A549 (cell line): ENCODE data around the gene ESPN. TPM values are rescaled to one million over a fixed set of nuclear protein-coding genes. Genes with fewer than 3 reads are reported as not detected.
A peak's percentile ranks its signal among the peaks of the same experiment; 100 is the strongest.
"Not testable (repeated sequence)": the region's sequence is repeated elsewhere in the genome, so short reads cannot be mapped to it uniquely, and the experiment has no call there.

Experiments used
- ATAC-seq, 2 experiments: fragments of 200-7000 bp in 1 of 2; fragments of >200 bp in 1 of 2; cut with Nextera tagmentation in 1 of 2; cut with Tn5 transposase in 1 of 2; 3 replicates each; pipeline versions ENCODE4 v1.8.0 to v1.9.1; 2018 to 2020; ENCODE audit warnings: mild to moderate bottlenecking in 1 of 2, moderate library complexity in 1 of 2
- CTCF ChIA-PET: fragments of 300-600 bp; sonication (Branson Sonifier 250); formaldehyde crosslinking; extraction: SDS; loops from one replicate; lab custom pipeline; 2021; ENCODE audit warnings: antibody characterized with exemption, inconsistent platforms; lab: Yijun Ruan, JAX
- POLR2A ChIA-PET: fragments of 350-600 bp; formaldehyde crosslinking; extraction: SDS; loops from one replicate; lab custom pipeline; 2021; ENCODE audit warnings: antibody characterized with exemption, inconsistent platforms; lab: Yijun Ruan, JAX
- DNase-seq, 2 experiments: peaks; one replicate each; pipeline versions ENCODE4 v3.0.0 to v3.0.0-alpha.2; 2011 to 2016; ENCODE audit warnings: low read depth in 1 of 2, low spot score in 1 of 2
- FAIRE-seq: peaks from 2 replicates; lab custom pipeline; 2011; peaks lifted over from hg19 to GRCh38; lab: Jason Lieb, UNC
- H3K27ac ChIP-seq, 2 experiments: fragments of >200 bp; sonication (Bioruptor Twin); formaldehyde crosslinking; 3 replicates each; pipeline ENCODE4 v1.5.1; 2016 to 2017
- H3K4me1 ChIP-seq: fragments of >200 bp; sonication (Bioruptor Twin); formaldehyde crosslinking; 3 replicates; pipeline ENCODE4 v1.6.1; 2016
- H3K4me2 ChIP-seq: fragments of >200 bp; sonication (Bioruptor Twin); formaldehyde crosslinking; 3 replicates; pipeline ENCODE4 v1.6.1; 2016
- H3K4me3 ChIP-seq: fragments of >200 bp; sonication (Bioruptor Twin); formaldehyde crosslinking; 3 replicates; pipeline ENCODE4 v1.5.1; 2016
- H3K9me3 ChIP-seq: fragments of >200 bp; sonication (Bioruptor Twin); formaldehyde crosslinking; 3 replicates; pipeline ENCODE4 v1.6.1; 2016
- BCL3 ChIP-seq: fragments of >200 bp; sonication (Bioruptor Twin); formaldehyde crosslinking; IDR thresholded peaks from 3 replicates; pipeline ENCODE4 v1.6.1; 2016
- BHLHE40 ChIP-seq: IDR thresholded peaks from 2 replicates; pipeline ENCODE4 v1.6.1; 2012; ENCODE audit warnings: low read depth, low read length, inconsistent platforms
- CBX2 ChIP-seq: fragments of 200-600 bp; sonication (generic); IDR thresholded peaks from 2 replicates; pipeline ENCODE4 v1.6.1; 2016; ENCODE audit warnings: low read depth, mild to moderate bottlenecking, borderline replicate concordance
- CBX8 ChIP-seq: fragments of 200-600 bp; sonication (generic); IDR thresholded peaks from 2 replicates; pipeline ENCODE4 v1.6.1; 2016
- CEBPB ChIP-seq, 2 experiments: fragments of >200 bp in 1 of 2; sonication (Bioruptor Twin) in 1 of 2; formaldehyde crosslinking in 1 of 2; IDR thresholded peaks; 2 replicates each; pipeline ENCODE4 v1.6.1; 2012 to 2016
- CTCF ChIP-seq: fragments of >200 bp; sonication (Bioruptor Twin); formaldehyde crosslinking; IDR thresholded peaks from 3 replicates; pipeline ENCODE4 v1.5.1; 2016
- EHMT2 ChIP-seq: fragments of 200-600 bp; sonication (generic); IDR thresholded peaks from 2 replicates; pipeline ENCODE4 v1.6.1; 2016; ENCODE audit warnings: antibody characterized with exemption, low read depth, mild to moderate bottlenecking, moderate library complexity
- ESRRA ChIP-seq: fragments of 150-350 bp; IDR thresholded peaks from 2 replicates; pipeline ENCODE4 v1.6.1; 2014; ENCODE audit warnings: mild to moderate bottlenecking, low read length, borderline replicate concordance
- FOSL2 ChIP-seq, 2 experiments: fragments of 450-650 bp in 1 of 2; fragments of >200 bp in 1 of 2; sonication (Bioruptor Twin) in 1 of 2; formaldehyde crosslinking; IDR thresholded peaks; 2 replicates each; pipeline versions ENCODE4 v1.5.0 to v1.6.1; 2016 to 2020; ENCODE audit warnings: mild to moderate bottlenecking in 1 of 2, moderate library complexity in 1 of 2
- GATA3 ChIP-seq: IDR thresholded peaks from 2 replicates; pipeline ENCODE4 v1.6.1; 2012; ENCODE audit warnings: borderline replicate concordance
- HEYL ChIP-seq: fragments of 250-450 bp; sonication (Bioruptor Pico); IDR thresholded peaks from 2 replicates; pipeline ENCODE4 v1.8.0; 2021; ENCODE audit warnings: mild to moderate bottlenecking, moderate library complexity
- HOXB13 ChIP-seq: fragments of 250-450 bp; sonication (Bioruptor Pico); IDR thresholded peaks from 2 replicates; pipeline ENCODE4 v1.5.0; 2020; ENCODE audit warnings: low read depth, mild to moderate bottlenecking, moderate library complexity
- JUN ChIP-seq, 2 experiments: fragments of >200 bp; sonication (Bioruptor Twin); formaldehyde crosslinking; IDR thresholded peaks; 2 replicates in 1 of 2; 3 replicates in 1 of 2; pipeline ENCODE4 v1.6.1; 2016 to 2017
- KDM5A ChIP-seq: fragments of 200-600 bp; sonication (generic); IDR thresholded peaks from 2 replicates; pipeline ENCODE4 v1.6.1; 2016; ENCODE audit warnings: antibody characterized with exemption, mild to moderate bottlenecking
- MAFK ChIP-seq: fragments of 450-650 bp; IDR thresholded peaks from 2 replicates; pipeline ENCODE4 v1.6.1; 2014; ENCODE audit not compliant: partially characterized antibody
- MAX ChIP-seq: IDR thresholded peaks from 2 replicates; pipeline ENCODE4 v1.6.1; 2012
- MAZ ChIP-seq: fragments of 150-350 bp; IDR thresholded peaks from 2 replicates; pipeline ENCODE4 v1.6.1; 2014; ENCODE audit warnings: antibody characterized with exemption, low read depth, low read length, borderline replicate concordance
- NR3C1 ChIP-seq: fragments of >200 bp; sonication (Bioruptor Twin); formaldehyde crosslinking; IDR thresholded peaks from 3 replicates; pipeline ENCODE4 v1.6.1; 2017
- PBX3 ChIP-seq: IDR thresholded peaks from 2 replicates; pipeline ENCODE4 v1.6.1; 2012
- RAD21 ChIP-seq, 2 experiments: fragments of >200 bp in 1 of 2; sonication (Bioruptor Twin) in 1 of 2; formaldehyde crosslinking in 1 of 2; IDR thresholded peaks in 1 of 2; conservative IDR thresholded peaks in 1 of 2; 2 replicates in 1 of 2; 3 replicates in 1 of 2; pipeline ENCODE4 v1.6.1; 2012 to 2018; ENCODE audit warnings: inconsistent platforms in 1 of 2
- USF2 ChIP-seq: fragments of 450-650 bp; IDR thresholded peaks from 2 replicates; pipeline ENCODE4 v1.6.1; 2014; ENCODE audit warnings: antibody characterized with exemption
- ZC3H11A ChIP-seq: fragments of 450-650 bp; IDR thresholded peaks from 2 replicates; pipeline ENCODE4 v1.6.1; 2014; ENCODE audit warnings: antibody characterized with exemption, mild to moderate bottlenecking
- ZFP36 ChIP-seq: fragments of 450-650 bp; IDR thresholded peaks from 2 replicates; pipeline ENCODE4 v1.6.1; 2014; ENCODE audit warnings: borderline replicate concordance; ENCODE audit not compliant: partially characterized antibody
- WGBS: methylation state at CpG from one replicate; pipeline ENCODE4 v1.1.6; 2017; ENCODE audit errors: missing lambda C conversion rate; 5-methylcytosine and 5-hydroxymethylcytosine counted together
- polyA plus RNA-seq, 4 experiments: library from polyadenylated mRNA; depleted of rRNA in 3 of 4; stranded (reverse); fragments of >200 nt; fragmentation: RNase III in 1 of 4; extraction: RNeasy Plus Mini Kit Qiagen cat#74134 plus additional on column Dnase treatment in 1 of 4; gene quantifications; 2 replicates in 3 of 4; 3 replicates in 1 of 4; pipeline ENCODE4 v1.2.3, GENCODE V29; 2011 to 2017

Gene ESPN
- polyA plus RNA-seq, 2 of the 4 experiments (the other 2 are of a cell fraction), result 0.22 to 0.28 TPM

GRCh38 chr1:6491480-6491962 is 66.9 kb downstream of the ESPN start, which contains the start of gene PLEKHG5:
Gene PLEKHG5, minus strand, starts transcription at chr1:6491667. Its CDS starts 14,096 bp downstream, at chr1:6477571.
- peaks cover 28% of the 10 kb centered on the region for H3K4me1 ChIP-seq
- DNase-seq, result peak in 1 of 2 experiments; percentile 51

GRCh38 chr1:6491966-6492365 is 67.4 kb downstream of the ESPN start:
- CTCF ChIA-PET, result interaction anchor here (0.7 to 4.6 kb wide), 5 partner anchors 10 to 19 kb away, joined by 3 to 54 read pairs (median 12); no protein-coding TSS in a partner anchor

More at GRCh38 chr1:6491480-6491962, 66.9 kb downstream of the ESPN start, which contains the start of gene PLEKHG5:
- POLR2A ChIA-PET, result interaction anchor here (0.6 kb wide), 1 partner anchor 122 kb away, joined by 3 read pairs; the partner anchor contains the start of gene PHF13
- Histone ChIP-seq H3K27ac (peak within 1 kb of the TSS; percentile 99), H3K9me3 (no peaks in the 10 kb centered on the region), H3K4me3 (peak within 1 kb of the TSS; percentile 94), H3K4me2 (peak within 1 kb of the TSS; percentile 100)
- CTCF ChIA-PET, result interaction anchor here (1.1 to 4.6 kb wide), 8 partner anchors 10 to 116 kb away, joined by 3 to 54 read pairs (median 6); partner anchors contain the start of genes NOL9 and TAS1R1
- TF ChIP-seq MAFK (no peak), FOSL2 (IDR thresholded peaks at IDR 0.05) (no peak), FOSL2 (CRISPR knock-in tag; IDR thresholded peaks at IDR 0.05) (0 out of 2 replicates have a peak, but pooled peaks have one; percentile 27), CEBPB (IDR thresholded peaks at IDR 0.05) (no peak), MAX (0 out of 2 replicates have a peak, but pooled peaks have one; percentile 24), BCL3 (no peak)
- FAIRE-seq (no peak), ATAC-seq (peak; percentile 23 to 27; a peak in 4 of 6 replicates)
- 20% methylated on average over 6 of the region's 6 CpGs for WGBS

GRCh38 chr1:6493834-6494223 is 69.3 kb downstream of the ESPN start:
- H3K4me2 ChIP-seq, DNase-seq, ATAC-seq, H3K4me3 ChIP-seq, H3K27ac ChIP-seq, H3K9me3 ChIP-seq, POLR2A ChIA-PET, FAIRE-seq: not testable (repeated sequence)
- WGBS, result 88% methylated on average over 4 of the region's 4 CpGs
- CTCF ChIA-PET, result interaction anchor here (1.0 to 4.5 kb wide), 3 partner anchors 13 to 248 kb away, joined by 3 to 26 read pairs (median 4); no protein-coding TSS in a partner anchor
- peaks cover 30% of the 10 kb centered on the region for H3K4me1 ChIP-seq

More at GRCh38 chr1:6491966-6492365, 67.4 kb downstream of the ESPN start:
- POLR2A ChIA-PET, result interaction anchor here (0.6 kb wide), 1 partner anchor 122 kb away, joined by 3 read pairs; the partner anchor contains the start of gene PHF13
- peak overlapping the region; percentile 100 for H3K4me2 ChIP-seq
- no peak for ATAC-seq
- H3K27ac ChIP-seq, result peak overlapping the region; percentile 99; a peak in 5 of 6 replicates
- WGBS, result 92% methylated on average over 6 of the region's 10 CpGs
- no peaks in the 10 kb centered on the region for H3K9me3 ChIP-seq
- FAIRE-seq, result no peak
- TF ChIP-seq PBX3, result no peak
- no peak for TF ChIP-seq USF2
- TF ChIP-seq BHLHE40, result no peak
- TF ChIP-seq ZC3H11A, result no peak
- TF ChIP-seq HOXB13, result no peak
- no peak for TF ChIP-seq CBX2
- TF ChIP-seq ZFP36, result no peak
- no peak for TF ChIP-seq KDM5A
- no peak for TF ChIP-seq MAZ
- no peak for TF ChIP-seq EHMT2
- TF ChIP-seq RAD21 (conservative IDR thresholded peaks at IDR 0.05 in 1 of 2, IDR thresholded peaks at IDR 0.05 in 1 of 2), result no peak
- TF ChIP-seq MAX, result no peak
- no peak for TF ChIP-seq HEYL
- TF ChIP-seq ESRRA, result no peak
- no peak for TF ChIP-seq CBX8
- no peak for TF ChIP-seq GATA3
- no peak for TF ChIP-seq CTCF
- no peak for TF ChIP-seq NR3C1
- no peak for TF ChIP-seq FOSL2 (IDR thresholded peaks at IDR 0.05)
- TF ChIP-seq FOSL2 (CRISPR knock-in tag; IDR thresholded peaks at IDR 0.05), result no peak
- TF ChIP-seq JUN (IDR thresholded peaks at IDR 0.05), result no peak
- H3K4me3 ChIP-seq, result no peak overlapping the region; the same call in 2 of the 3 replicates
- DNase-seq, result no peak
- H3K4me1 ChIP-seq, result peaks cover 28% of the 10 kb centered on the region
